Measurements from ENCODE around the gene HPGDS. TPM values are rescaled to one million over a fixed set of nuclear protein-coding genes. Genes with fewer than 3 reads are reported as not detected.
A peak's percentile ranks its signal among the peaks of the same experiment; 100 is the strongest.

HPGDS gene
- total and polyA plus RNA-seq, 2 of the 13 experiments (the other 11 are each of a cell fraction or from before 2014, with no cell fraction given): not detected

- no peak overlapping the region for H3K27ac ChIP-seq (ENCODE audit: extremely low read length, insufficient read depth, low read length)
- H3K79me2 ChIP-seq (ENCODE audit: insufficient read depth, low read length): no peaks in the 10 kb centered on the region
- no peak overlapping the region for H2AFZ ChIP-seq (ENCODE audit: low read length)
- H3K4me2 ChIP-seq (ENCODE audit: low read depth, low read length): no peak overlapping the region
- ChIA-PET POLR2A (no interaction called here), CTCF (ENCODE audit: low intra/inter-chr PET ratio, low total read pairs) (no interaction called here)
- no peaks in the 10 kb centered on the region for H3K36me3 ChIP-seq (replicated peaks in 1 of 2; ENCODE audit: control insufficient read depth in 1 of 2, insufficient read depth in 2 of 2, low read length in 2 of 2)
- no peaks in the 10 kb centered on the region; a peak in 1 of 5 replicates for H3K27me3 ChIP-seq (ENCODE audit: control insufficient read depth in 1 of 2, insufficient read depth in 2 of 2, low read length in 2 of 2)
- WGBS (ENCODE audit: low lambda C conversion rate): 82% methylated on average over 3 of the region's 3 CpGs
- H3K9me3 ChIP-seq (ENCODE audit: low read length): no peaks in the 10 kb centered on the region
- BruUV-seq (replicated peaks): no TSS peak
- H4K20me1 ChIP-seq (ENCODE audit: insufficient read depth, low read length): no peaks in the 10 kb centered on the region
- DNase-seq (ENCODE audit: low spot score) (no peak), ATAC-seq (no peak), FAIRE-seq (no peak)
- no peak overlapping the region for H3K9ac ChIP-seq (ENCODE audit: insufficient read depth, low read depth, low read length)
- H3K4me1 ChIP-seq (ENCODE audit: insufficient read depth, low read length): 0 out of 2 replicates have a peak, but pooled peaks cover under 1% of the 10 kb centered on the region
- in situ Hi-C loops (cut with HindIII; ENCODE audit: extremely low pct_ligation_motif_present, low pct_unique_long_range_greater_than_20kb): no loop called here
- H3K4me3 ChIP-seq (replicated peaks in 1 of 3; ENCODE audit: insufficient read depth in 1 of 3, low read depth in 2 of 3, low read length in 3 of 3): no peak overlapping the region
- intact Hi-C loops (cut with micrococcal nuclease; ENCODE audit: unreplicated experiment): no loop called here
- no peak for TF ChIP-seq TOE1 (CRISPR knock-in tag; IDR thresholded peaks at IDR 0.05)
- peak; percentile 72 for TF ChIP-seq CEBPG (CRISPR knock-in tag; IDR thresholded peaks at IDR 0.05)
- no peak for TF ChIP-seq ZNF768 (CRISPR knock-in tag; IDR thresholded peaks at IDR 0.05)
- TF ChIP-seq PAWR (CRISPR knock-in tag; IDR thresholded peaks at IDR 0.05; ENCODE audit: borderline replicate concordance): no peak
- TF ChIP-seq ZNF431 (CRISPR knock-in tag; IDR thresholded peaks at IDR 0.05; ENCODE audit: borderline replicate concordance, low read depth): no peak
- TF ChIP-seq ZNF280D (CRISPR knock-in tag; IDR thresholded peaks at IDR 0.05): no peak
- TF ChIP-seq ZNF780A (CRISPR knock-in tag; IDR thresholded peaks at IDR 0.05): no peak
- no peak for TF ChIP-seq PTBP1 (IDR thresholded peaks at IDR 0.05; ENCODE audit: low read depth, low read length, poor library complexity, severe bottlenecking)
- TF ChIP-seq, protein P1, sequence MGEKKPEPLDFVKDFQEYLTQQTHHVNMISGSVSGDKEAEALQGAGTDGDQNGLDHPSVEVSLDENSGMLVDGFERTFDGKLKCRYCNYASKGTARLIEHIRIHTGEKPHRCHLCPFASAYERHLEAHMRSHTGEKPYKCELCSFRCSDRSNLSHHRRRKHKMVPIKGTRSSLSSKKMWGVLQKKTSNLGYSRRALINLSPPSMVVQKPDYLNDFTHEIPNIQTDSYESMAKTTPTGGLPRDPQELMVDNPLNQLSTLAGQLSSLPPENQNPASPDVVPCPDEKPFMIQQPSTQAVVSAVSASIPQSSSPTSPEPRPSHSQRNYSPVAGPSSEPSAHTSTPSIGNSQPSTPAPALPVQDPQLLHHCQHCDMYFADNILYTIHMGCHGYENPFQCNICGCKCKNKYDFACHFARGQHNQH (CRISPR knock-in tag; IDR thresholded peaks at IDR 0.05): no peak
- TF ChIP-seq, protein P2, sequence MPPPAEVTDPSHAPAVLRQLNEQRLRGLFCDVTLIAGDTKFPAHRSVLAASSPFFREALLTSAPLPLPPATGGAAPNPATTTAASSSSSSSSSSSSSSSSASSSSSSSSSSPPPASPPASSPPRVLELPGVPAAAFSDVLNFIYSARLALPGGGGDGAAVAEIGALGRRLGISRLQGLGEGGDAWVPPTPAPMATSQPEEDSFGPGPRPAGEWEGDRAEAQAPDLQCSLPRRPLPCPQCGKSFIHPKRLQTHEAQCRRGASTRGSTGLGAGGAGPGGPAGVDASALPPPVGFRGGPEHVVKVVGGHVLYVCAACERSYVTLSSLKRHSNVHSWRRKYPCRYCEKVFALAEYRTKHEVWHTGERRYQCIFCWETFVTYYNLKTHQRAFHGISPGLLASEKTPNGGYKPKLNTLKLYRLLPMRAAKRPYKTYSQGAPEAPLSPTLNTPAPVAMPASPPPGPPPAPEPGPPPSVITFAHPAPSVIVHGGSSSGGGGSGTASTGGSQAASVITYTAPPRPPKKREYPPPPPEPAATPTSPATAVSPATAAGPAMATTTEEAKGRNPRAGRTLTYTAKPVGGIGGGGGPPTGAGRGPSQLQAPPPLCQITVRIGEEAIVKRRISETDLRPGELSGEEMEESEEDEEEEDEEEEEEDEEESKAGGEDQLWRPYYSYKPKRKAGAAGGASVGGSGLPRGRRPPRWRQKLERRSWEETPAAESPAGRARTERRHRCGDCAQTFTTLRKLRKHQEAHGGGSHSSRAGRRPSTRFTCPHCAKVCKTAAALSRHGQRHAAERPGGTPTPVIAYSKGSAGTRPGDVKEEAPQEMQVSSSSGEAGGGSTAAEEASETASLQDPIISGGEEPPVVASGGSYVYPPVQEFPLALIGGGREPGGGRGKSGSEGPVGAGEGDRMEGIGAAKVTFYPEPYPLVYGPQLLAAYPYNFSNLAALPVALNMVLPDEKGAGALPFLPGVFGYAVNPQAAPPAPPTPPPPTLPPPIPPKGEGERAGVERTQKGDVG (CRISPR knock-in tag; IDR thresholded peaks at IDR 0.05; ENCODE audit: borderline replicate concordance): no peak
- TF ChIP-seq CEBPB (IDR thresholded peaks at IDR 0.05; ENCODE audit: borderline replicate concordance, low read depth, low read length): peak; percentile 92
Measured at GRCh38 chr4:94341481-94342370, 910 bp downstream of the HPGDS start.

Measured in HepG2 (cell line).